OCI-LY1 (cell line): ENCODE results near the gene RPL39.
"Not testable (repeated sequence)": the region's sequence is repeated elsewhere in the genome, so short reads cannot be mapped to it uniquely, and the experiment has no call there.

ENCODE experiments used
- EZH2 ChIP-seq: fragments of 200-600 bp; sonication (generic), shearing (Covaris generic); IDR thresholded peaks from 2 replicates; pipeline ENCODE4 v1.8.0; 2017; ENCODE audit warnings: borderline replicate concordance, mixed run types, mild to moderate bottlenecking, antibody characterized with exemption, low read length, moderate library complexity, mixed read lengths
- TF ChIP-seq, protein P1 (sequence below): fragments of 200-600 bp; sonication (generic), shearing (Covaris generic); IDR thresholded peaks from 2 replicates; pipeline ENCODE4 v1.5.1; 2017; ENCODE audit warnings: mild to moderate bottlenecking, antibody characterized with exemption, low read length, moderate library complexity, mixed read lengths

DNA sequence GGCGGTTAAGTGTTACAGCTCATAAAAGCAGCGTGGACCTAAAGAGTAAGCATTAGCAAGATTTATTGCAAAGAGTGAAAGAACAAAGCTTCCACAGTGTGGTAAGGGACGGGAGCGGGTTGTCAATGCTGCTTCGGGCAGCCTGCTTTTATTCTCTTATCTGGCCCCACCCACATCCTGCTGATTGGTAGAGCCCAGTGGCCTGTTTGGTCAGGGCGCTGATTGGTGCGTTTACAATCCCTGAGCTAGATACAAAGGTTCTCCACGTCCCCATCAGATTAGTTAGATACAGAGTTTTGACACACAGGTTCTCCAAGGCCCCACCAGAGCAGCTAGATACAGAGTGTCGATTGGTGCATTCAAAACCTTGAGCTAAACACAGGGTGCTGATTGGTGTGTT is 41.3 kb downstream of the RPL39 start:
- TF ChIP-seq, protein P1, sequence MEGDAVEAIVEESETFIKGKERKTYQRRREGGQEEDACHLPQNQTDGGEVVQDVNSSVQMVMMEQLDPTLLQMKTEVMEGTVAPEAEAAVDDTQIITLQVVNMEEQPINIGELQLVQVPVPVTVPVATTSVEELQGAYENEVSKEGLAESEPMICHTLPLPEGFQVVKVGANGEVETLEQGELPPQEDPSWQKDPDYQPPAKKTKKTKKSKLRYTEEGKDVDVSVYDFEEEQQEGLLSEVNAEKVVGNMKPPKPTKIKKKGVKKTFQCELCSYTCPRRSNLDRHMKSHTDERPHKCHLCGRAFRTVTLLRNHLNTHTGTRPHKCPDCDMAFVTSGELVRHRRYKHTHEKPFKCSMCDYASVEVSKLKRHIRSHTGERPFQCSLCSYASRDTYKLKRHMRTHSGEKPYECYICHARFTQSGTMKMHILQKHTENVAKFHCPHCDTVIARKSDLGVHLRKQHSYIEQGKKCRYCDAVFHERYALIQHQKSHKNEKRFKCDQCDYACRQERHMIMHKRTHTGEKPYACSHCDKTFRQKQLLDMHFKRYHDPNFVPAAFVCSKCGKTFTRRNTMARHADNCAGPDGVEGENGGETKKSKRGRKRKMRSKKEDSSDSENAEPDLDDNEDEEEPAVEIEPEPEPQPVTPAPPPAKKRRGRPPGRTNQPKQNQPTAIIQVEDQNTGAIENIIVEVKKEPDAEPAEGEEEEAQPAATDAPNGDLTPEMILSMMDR = not testable (repeated sequence)
- not testable (repeated sequence) for TF ChIP-seq EZH2
